ENCODE results near the gene GNB5. TPM values are rescaled to one million over a fixed set of nuclear protein-coding genes. Genes with fewer than 3 reads are reported as not detected.

The GNB5 gene
- total RNA-seq, 2 donors from 2014 or later = 19.5 to 21.9 TPM

DNA sequence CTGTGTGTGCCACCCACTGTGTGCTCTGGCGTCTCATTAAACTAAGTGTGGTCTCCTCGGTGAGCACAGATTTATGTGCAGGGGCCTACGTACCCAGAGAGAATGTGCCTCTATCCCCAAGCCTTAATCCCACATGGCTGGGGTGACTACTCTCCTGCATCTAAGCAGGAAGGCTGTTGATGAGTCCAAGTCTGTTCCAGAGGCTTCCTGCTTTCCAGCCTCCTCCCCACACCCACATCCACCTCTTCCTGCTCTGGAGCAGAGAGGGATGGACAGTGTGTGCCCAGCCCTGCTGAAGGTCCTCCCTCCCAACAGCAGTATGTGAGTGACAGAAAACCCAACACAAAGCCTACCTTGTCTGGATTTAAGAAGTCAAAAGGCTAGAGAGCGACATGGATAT lies 39.8 kb downstream of the GNB5 start:
- no peak for ATAC-seq (replicated peaks)
- Mint-ChIP-seq H3K4me3 (no peak overlapping the region), H3K4me1 (no peaks in the 10 kb centered on the region), H3K36me3 (ENCODE audit: low read depth) (peaks cover 70% of the 10 kb centered on the region), H3K9me3 (no peaks in the 10 kb centered on the region), H3K27me3 (no peaks in the 10 kb centered on the region), H3K27ac (no peak overlapping the region)

DNA sequence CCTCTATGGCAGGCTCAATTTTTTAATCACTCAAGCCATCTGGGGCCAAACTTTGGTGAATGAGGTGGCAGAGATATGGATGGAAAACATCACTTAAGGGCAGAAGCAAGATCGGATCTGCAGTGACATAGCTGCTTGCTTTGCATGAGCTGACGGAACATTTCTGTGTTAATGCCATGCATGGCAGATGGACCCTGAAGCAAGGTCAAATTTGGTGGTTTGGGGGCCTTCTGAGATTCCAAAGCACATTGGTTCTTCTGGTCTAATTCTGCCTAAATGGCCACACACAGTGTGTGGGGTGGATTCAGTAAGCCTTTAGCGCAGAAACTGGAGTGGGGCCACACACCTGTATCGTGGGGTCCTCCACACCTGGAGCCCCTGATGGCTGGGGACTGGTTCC lies 40.3 kb downstream of the GNB5 start:
- peaks cover 74% of the 10 kb centered on the region for H3K36me3 Mint-ChIP-seq (ENCODE audit: low read depth)
- no peaks in the 10 kb centered on the region for H3K4me1 Mint-ChIP-seq
- H3K27ac Mint-ChIP-seq = no peak overlapping the region

GRCh38 chr15:52150043-52150825 lies 41.0 kb downstream of the GNB5 start:
- no peak for ATAC-seq (replicated peaks)
- Mint-ChIP-seq H3K27me3 (no peaks in the 10 kb centered on the region), H3K27ac (no peak overlapping the region), H3K4me1 (no peaks in the 10 kb centered on the region), H3K9me3 (no peaks in the 10 kb centered on the region), H3K4me3 (no peak overlapping the region), H3K36me3 (ENCODE audit: low read depth) (peaks cover 74% of the 10 kb centered on the region)

More for the DNA sequence above, 40.3 kb downstream of the GNB5 start:
- ATAC-seq (replicated peaks) = no peak
- Mint-ChIP-seq H3K4me3 (no peak overlapping the region), H3K27me3 (no peaks in the 10 kb centered on the region), H3K9me3 (no peaks in the 10 kb centered on the region)

DNA sequence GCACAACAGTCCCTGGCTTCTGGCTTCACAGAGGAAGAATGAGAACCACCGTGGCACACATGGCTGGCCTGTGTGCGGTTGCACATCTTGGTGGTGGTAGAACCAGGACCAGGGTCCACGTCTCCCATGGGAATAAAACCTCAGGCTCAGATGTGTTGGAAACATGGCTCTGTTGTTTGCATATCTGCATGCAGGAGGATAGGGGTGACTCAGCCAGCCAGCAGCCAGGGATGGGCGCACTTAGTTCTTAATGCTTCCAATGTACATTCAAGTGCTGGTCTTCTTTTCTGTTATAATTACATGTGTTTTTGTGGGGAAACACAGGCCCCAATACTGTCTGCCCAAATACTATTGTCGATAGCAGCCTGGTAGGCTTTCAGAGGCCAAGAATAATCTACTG lies 42.8 kb downstream of the GNB5 start:
- no peaks in the 10 kb centered on the region for H3K27me3 Mint-ChIP-seq
- H3K9me3 Mint-ChIP-seq = no peaks in the 10 kb centered on the region
- no peak overlapping the region for H3K27ac Mint-ChIP-seq
- H3K4me1 Mint-ChIP-seq = no peaks in the 10 kb centered on the region
- H3K4me3 Mint-ChIP-seq = no peak overlapping the region
- peaks cover 67% of the 10 kb centered on the region for H3K36me3 Mint-ChIP-seq (ENCODE audit: low read depth)
- ATAC-seq (replicated peaks) = no peak

DNA sequence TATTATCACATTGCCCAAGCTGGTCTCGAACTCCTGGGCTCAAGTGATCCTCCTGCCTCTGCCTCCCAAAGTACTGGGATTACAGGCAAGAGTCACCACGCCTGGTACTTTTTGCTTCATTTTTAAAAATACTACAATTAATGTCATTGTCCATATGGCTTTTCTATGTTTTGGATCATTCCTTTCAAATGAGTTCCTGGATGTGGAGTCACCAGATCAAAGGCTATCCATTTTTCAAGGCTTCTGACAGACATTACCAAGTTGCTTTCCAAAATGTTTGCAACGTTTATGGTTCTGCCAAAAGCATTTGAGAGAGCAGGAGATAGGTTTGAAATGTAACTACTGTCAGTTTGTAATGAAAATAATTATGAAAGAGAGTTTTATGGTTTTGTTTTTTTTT lies 44.4 kb downstream of the GNB5 start:
- Mint-ChIP-seq H3K4me3 (no peak overlapping the region), H3K9me3 (no peaks in the 10 kb centered on the region), H3K4me1 (no peaks in the 10 kb centered on the region), H3K27ac (no peak overlapping the region), H3K27me3 (no peaks in the 10 kb centered on the region), H3K36me3 (ENCODE audit: low read depth) (peaks cover 72% of the 10 kb centered on the region)
- no peak for ATAC-seq (replicated peaks)

GRCh38 chr15:52146261-52146660 lies 44.9 kb downstream of the GNB5 start:
- Mint-ChIP-seq H3K4me3 (no peak overlapping the region), H3K36me3 (ENCODE audit: low read depth) (peaks cover 72% of the 10 kb centered on the region), H3K4me1 (no peaks in the 10 kb centered on the region), H3K27me3 (no peaks in the 10 kb centered on the region), H3K9me3 (no peaks in the 10 kb centered on the region), H3K27ac (no peak overlapping the region)
- ATAC-seq (replicated peaks) = no peak

GRCh38 chr15:52144656-52145178 lies 46.5 kb downstream of the GNB5 start:
- H3K27me3 Mint-ChIP-seq = no peaks in the 10 kb centered on the region
- H3K4me1 Mint-ChIP-seq = no peaks in the 10 kb centered on the region
- no peak overlapping the region for H3K27ac Mint-ChIP-seq
- H3K4me3 Mint-ChIP-seq = no peak overlapping the region
- peaks cover 64% of the 10 kb centered on the region for H3K36me3 Mint-ChIP-seq (ENCODE audit: low read depth)
- no peaks in the 10 kb centered on the region for H3K9me3 Mint-ChIP-seq
- no peak for ATAC-seq (replicated peaks)

GRCh38 chr15:52143873-52144272 lies 47.3 kb downstream of the GNB5 start:
- peaks cover 57% of the 10 kb centered on the region for H3K36me3 Mint-ChIP-seq (ENCODE audit: low read depth)
- ATAC-seq (replicated peaks) = no peak
- no peaks in the 10 kb centered on the region for H3K27me3 Mint-ChIP-seq
- no peak overlapping the region for H3K27ac Mint-ChIP-seq
- H3K4me3 Mint-ChIP-seq = no peak overlapping the region
- H3K9me3 Mint-ChIP-seq = no peaks in the 10 kb centered on the region
- H3K4me1 Mint-ChIP-seq = no peaks in the 10 kb centered on the region

- H3K4me1 Mint-ChIP-seq = peaks cover 6% of the 10 kb centered on the region
- H3K4me3 Mint-ChIP-seq = no peak overlapping the region
- no peaks in the 10 kb centered on the region for H3K9me3 Mint-ChIP-seq
- no peak overlapping the region for H3K27ac Mint-ChIP-seq
- ATAC-seq (replicated peaks) = no peak
- no peaks in the 10 kb centered on the region for H3K27me3 Mint-ChIP-seq
- peaks cover 30% of the 10 kb centered on the region for H3K36me3 Mint-ChIP-seq (ENCODE audit: low read depth)
These were observed 50.5 kb downstream of the GNB5 start for GRCh38 chr15:52140646-52141045.

- Mint-ChIP-seq H3K4me3 (no peak overlapping the region), H3K4me1 (peaks cover 6% of the 10 kb centered on the region), H3K36me3 (ENCODE audit: low read depth) (peaks cover 30% of the 10 kb centered on the region), H3K27me3 (no peaks in the 10 kb centered on the region), H3K9me3 (no peaks in the 10 kb centered on the region), H3K27ac (peak overlapping the region; percentile 31)
- ATAC-seq (replicated peaks) = peak; percentile 67
These were observed 51.4 kb downstream of the GNB5 start for GRCh38 chr15:52139599-52140462.

GRCh38 chr15:52137432-52138357 lies 53.5 kb downstream of the GNB5 start:
- H3K4me1 Mint-ChIP-seq = peaks cover 6% of the 10 kb centered on the region
- H3K36me3 Mint-ChIP-seq (ENCODE audit: low read depth) = peaks cover 34% of the 10 kb centered on the region
- no peaks in the 10 kb centered on the region for H3K9me3 Mint-ChIP-seq
- no peak for ATAC-seq (replicated peaks)
- no peak overlapping the region for H3K4me3 Mint-ChIP-seq
- H3K27ac Mint-ChIP-seq = peak overlapping the region; percentile 20
- no peaks in the 10 kb centered on the region for H3K27me3 Mint-ChIP-seq

DNA sequence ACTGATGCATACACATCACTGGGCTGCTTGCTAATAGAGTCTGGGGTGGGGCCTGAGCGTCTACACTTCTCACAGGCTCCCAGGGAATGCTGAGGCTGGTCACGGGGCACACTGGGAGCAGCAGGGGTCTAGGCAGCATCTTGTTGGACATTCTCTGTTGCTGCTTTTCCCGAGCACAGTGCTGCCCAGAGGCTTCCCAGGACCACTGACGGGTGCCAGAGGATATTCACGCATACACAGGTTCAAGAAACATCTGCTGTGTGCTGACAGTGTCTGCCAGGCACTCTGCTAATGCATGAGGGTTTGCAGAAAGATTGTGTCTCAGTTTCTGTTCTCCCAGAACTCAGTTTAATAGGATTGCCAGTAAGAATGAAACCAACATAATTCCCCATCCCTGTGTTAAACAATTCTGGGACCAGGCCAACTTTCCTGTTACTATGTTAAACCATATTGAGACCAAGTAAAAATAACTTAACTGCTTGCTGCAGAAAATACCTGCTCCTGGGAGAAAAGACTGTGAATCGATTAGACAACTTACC lies 54.7 kb downstream of the GNB5 start:
- no peaks in the 10 kb centered on the region for H3K9me3 Mint-ChIP-seq
- no peak for ATAC-seq (replicated peaks)
- H3K4me1 Mint-ChIP-seq = peaks cover 6% of the 10 kb centered on the region
- H3K27ac Mint-ChIP-seq = no peak overlapping the region
- peaks cover 30% of the 10 kb centered on the region for H3K36me3 Mint-ChIP-seq (ENCODE audit: low read depth)
- no peak overlapping the region for H3K4me3 Mint-ChIP-seq
- no peaks in the 10 kb centered on the region for H3K27me3 Mint-ChIP-seq

DNA sequence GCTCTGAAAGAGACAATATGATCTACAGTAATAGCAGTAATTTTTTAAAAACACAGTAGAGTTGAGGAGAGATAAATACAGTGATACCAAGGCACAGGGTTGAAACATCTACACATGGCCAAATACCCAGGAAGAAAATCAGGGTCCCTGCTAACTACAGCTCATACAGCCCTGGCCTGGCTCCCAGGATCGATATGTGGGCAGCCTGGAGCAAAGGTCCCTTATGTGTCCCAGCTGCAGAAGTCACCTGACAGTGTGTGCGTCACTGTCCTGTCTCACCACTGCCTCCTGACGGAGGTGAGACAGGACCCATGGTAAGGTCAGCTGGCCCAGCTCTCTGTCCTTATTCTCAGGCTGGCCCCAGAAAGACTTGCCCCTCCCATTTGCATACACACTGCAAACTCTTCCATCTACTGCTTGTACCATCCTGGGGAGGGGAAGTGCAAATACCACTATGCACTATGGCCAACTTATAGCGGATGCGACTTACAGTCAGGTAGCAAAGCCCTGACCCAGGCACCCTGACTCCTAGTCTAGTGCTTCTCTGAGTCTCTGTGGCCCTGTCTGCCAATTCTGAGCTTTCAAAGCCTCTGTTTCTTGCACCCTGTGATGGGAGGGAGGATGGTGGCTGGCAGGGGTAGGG lies 56.6 kb downstream of the GNB5 start:
- Mint-ChIP-seq H3K36me3 (ENCODE audit: low read depth) (peaks cover 28% of the 10 kb centered on the region), H3K4me1 (peaks cover 6% of the 10 kb centered on the region), H3K9me3 (no peaks in the 10 kb centered on the region), H3K4me3 (no peak overlapping the region), H3K27me3 (no peaks in the 10 kb centered on the region), H3K27ac (no peak overlapping the region)
- ATAC-seq (replicated peaks) = no peak
